HG03139 (cell line): Measurements from ENCODE around the gene TPD52L1.

ENCODE experiments used
- ATAC-seq: cut with Tn5 transposase; IDR thresholded peaks from one replicate; pipeline ENCODE4 v1.9.1; 2021; ENCODE audit not compliant: unreplicated experiment

The TPD52L1 gene

GRCh38 chr6:125174626-125175025, 21.1 kb downstream of the TPD52L1 start:
- no peak for ATAC-seq

- ATAC-seq: no peak
These were observed 22.0 kb downstream of the TPD52L1 start for GRCh38 chr6:125175466-125176048.

- no peak for ATAC-seq
These were observed 28.9 kb downstream of the TPD52L1 start for GRCh38 chr6:125182237-125183008.

GRCh38 chr6:125183391-125183790, 29.8 kb downstream of the TPD52L1 start:
- no peak for ATAC-seq

- ATAC-seq: no peak
These were observed 34.5 kb downstream of the TPD52L1 start for GRCh38 chr6:125188037-125188436.

GRCh38 chr6:125188594-125189203, 35.1 kb downstream of the TPD52L1 start:
- ATAC-seq: no peak

- no peak for ATAC-seq
These were observed 35.9 kb downstream of the TPD52L1 start for GRCh38 chr6:125189494-125189893.

GRCh38 chr6:125190667-125191066, 37.1 kb downstream of the TPD52L1 start:
- no peak for ATAC-seq

- ATAC-seq: peak; percentile 94
These were observed 38.5 kb downstream of the TPD52L1 start for GRCh38 chr6:125191916-125192609.

GRCh38 chr6:125192610-125192930, 39.0 kb downstream of the TPD52L1 start:
- no peak for ATAC-seq

- no peak for ATAC-seq
These were observed 39.6 kb downstream of the TPD52L1 start for GRCh38 chr6:125193208-125193607.

- no peak for ATAC-seq
These were observed 41.4 kb downstream of the TPD52L1 start for GRCh38 chr6:125194941-125195340.

GRCh38 chr6:125195526-125195925, 42.0 kb downstream of the TPD52L1 start:
- ATAC-seq: no peak

- no peak for ATAC-seq
These were observed 43.0 kb downstream of the TPD52L1 start for GRCh38 chr6:125196613-125197012.

- ATAC-seq: no peak
These were observed 44.3 kb downstream of the TPD52L1 start for GRCh38 chr6:125197795-125198269.

GRCh38 chr6:125198398-125198937, 44.9 kb downstream of the TPD52L1 start:
- no peak for ATAC-seq

GRCh38 chr6:125200941-125201340, 47.4 kb downstream of the TPD52L1 start:
- ATAC-seq: no peak

GRCh38 chr6:125201961-125202729, 48.6 kb downstream of the TPD52L1 start:
- no peak for ATAC-seq

- ATAC-seq: no peak
These were observed 49.8 kb downstream of the TPD52L1 start for GRCh38 chr6:125203395-125203794.

- ATAC-seq: no peak
These were observed 52.4 kb downstream of the TPD52L1 start for GRCh38 chr6:125205931-125206330.

GRCh38 chr6:125206389-125206788, 52.8 kb downstream of the TPD52L1 start:
- no peak for ATAC-seq
